ENCODE results near the gene TBX10.
"Not testable (repeated sequence)": the region's sequence is repeated elsewhere in the genome, so short reads cannot be mapped to it uniquely, and the experiment has no call there.

The TBX10 gene

GRCh38 chr11:67599149-67599548 is 40.4 kb downstream of the TBX10 start:
- DNase-seq (ENCODE audit: low spot score), result no peak

GRCh38 chr11:67597963-67598362 is 41.6 kb downstream of the TBX10 start:
- not testable (repeated sequence) for DNase-seq (ENCODE audit: low spot score)

- not testable (repeated sequence) for DNase-seq (ENCODE audit: low spot score)
Measured at GRCh38 chr11:67597458-67597857, 42.1 kb downstream of the TBX10 start.

- DNase-seq (ENCODE audit: low spot score), result no peak
Measured at GRCh38 chr11:67596753-67597300, 42.7 kb downstream of the TBX10 start.

GRCh38 chr11:67594480-67594879 is 45.1 kb downstream of the TBX10 start:
- DNase-seq (ENCODE audit: low spot score), result no peak

GRCh38 chr11:67593565-67593905 is 46.0 kb downstream of the TBX10 start:
- no peak for DNase-seq (ENCODE audit: low spot score)

- no peak for DNase-seq (ENCODE audit: low spot score)
Measured at GRCh38 chr11:67592880-67593564, 46.5 kb downstream of the TBX10 start.

- not testable (repeated sequence) for DNase-seq (ENCODE audit: low spot score)
Measured at GRCh38 chr11:67588899-67589415, 50.6 kb downstream of the TBX10 start.

- no peak for DNase-seq (ENCODE audit: low spot score)
Measured at GRCh38 chr11:67588136-67588503, 51.4 kb downstream of the TBX10 start.

GRCh38 chr11:67586568-67587250 is 52.9 kb downstream of the TBX10 start:
- no peak for DNase-seq (ENCODE audit: low spot score)

GRCh38 chr11:67585911-67586310 is 53.7 kb downstream of the TBX10 start:
- no peak for DNase-seq (ENCODE audit: low spot score)

- DNase-seq (ENCODE audit: low spot score), result no peak
Measured at GRCh38 chr11:67584881-67585873, 54.4 kb downstream of the TBX10 start.

- DNase-seq (ENCODE audit: low spot score), result no peak
Measured at GRCh38 chr11:67584205-67584880, 55.2 kb downstream of the TBX10 start.

- DNase-seq (ENCODE audit: low spot score), result peak; percentile 93
Measured at GRCh38 chr11:67583247-67584204, 56.0 kb downstream of the TBX10 start, which contains the start of gene GSTP1. Gene GSTP1, plus strand, starts transcription at chr11:67583812. Its CDS starts 32 bp downstream, at chr11:67583844.

- DNase-seq (ENCODE audit: low spot score), result no peak
Measured at GRCh38 chr11:67582011-67582410, 57.6 kb downstream of the TBX10 start.

- DNase-seq (ENCODE audit: low spot score), result peak; percentile 73
Measured at GRCh38 chr11:67581469-67581868, 58.1 kb downstream of the TBX10 start.
